GM13976 (cell line): Measurements from ENCODE around the gene SLC16A10.

Experiments used
- DNase-seq: peaks from one replicate; pipeline ENCODE4 v3.0.0; 2012; ENCODE audit warnings: low spot score
- in situ Hi-C: fragments of 300-500 bp; cut with MboI; formaldehyde crosslinking; loops from one replicate; pipeline ENCODE4 v1.12.0; 2022; ENCODE audit warnings: low sequenced_read_pairs, mixed read lengths, inconsistent platforms; ENCODE audit not compliant: unreplicated experiment
- TF ChIP-seq, protein P1 (sequence below): IDR thresholded peaks from 2 replicates; pipeline ENCODE4 v1.5.1; 2012; ENCODE audit warnings: borderline replicate concordance, mild to moderate bottlenecking; ENCODE audit not compliant: insufficient read depth; ENCODE audit errors: extremely low read depth, missing control alignments, control extremely low read depth

Gene SLC16A10

GRCh38 chr6:111101987-111102386 is 14.7 kb downstream of the SLC16A10 start:
- in situ Hi-C loops, result no loop called here

GRCh38 chr6:111105578-111105977 is 18.3 kb downstream of the SLC16A10 start:
- DNase-seq, result no peak
- TF ChIP-seq, protein P1, sequence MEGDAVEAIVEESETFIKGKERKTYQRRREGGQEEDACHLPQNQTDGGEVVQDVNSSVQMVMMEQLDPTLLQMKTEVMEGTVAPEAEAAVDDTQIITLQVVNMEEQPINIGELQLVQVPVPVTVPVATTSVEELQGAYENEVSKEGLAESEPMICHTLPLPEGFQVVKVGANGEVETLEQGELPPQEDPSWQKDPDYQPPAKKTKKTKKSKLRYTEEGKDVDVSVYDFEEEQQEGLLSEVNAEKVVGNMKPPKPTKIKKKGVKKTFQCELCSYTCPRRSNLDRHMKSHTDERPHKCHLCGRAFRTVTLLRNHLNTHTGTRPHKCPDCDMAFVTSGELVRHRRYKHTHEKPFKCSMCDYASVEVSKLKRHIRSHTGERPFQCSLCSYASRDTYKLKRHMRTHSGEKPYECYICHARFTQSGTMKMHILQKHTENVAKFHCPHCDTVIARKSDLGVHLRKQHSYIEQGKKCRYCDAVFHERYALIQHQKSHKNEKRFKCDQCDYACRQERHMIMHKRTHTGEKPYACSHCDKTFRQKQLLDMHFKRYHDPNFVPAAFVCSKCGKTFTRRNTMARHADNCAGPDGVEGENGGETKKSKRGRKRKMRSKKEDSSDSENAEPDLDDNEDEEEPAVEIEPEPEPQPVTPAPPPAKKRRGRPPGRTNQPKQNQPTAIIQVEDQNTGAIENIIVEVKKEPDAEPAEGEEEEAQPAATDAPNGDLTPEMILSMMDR, result no peak
- in situ Hi-C loops, result no loop called here

More at GRCh38 chr6:111101987-111102386, 14.7 kb downstream of the SLC16A10 start:
- TF ChIP-seq, protein P1, result no peak
- no peak for DNase-seq

DNA sequence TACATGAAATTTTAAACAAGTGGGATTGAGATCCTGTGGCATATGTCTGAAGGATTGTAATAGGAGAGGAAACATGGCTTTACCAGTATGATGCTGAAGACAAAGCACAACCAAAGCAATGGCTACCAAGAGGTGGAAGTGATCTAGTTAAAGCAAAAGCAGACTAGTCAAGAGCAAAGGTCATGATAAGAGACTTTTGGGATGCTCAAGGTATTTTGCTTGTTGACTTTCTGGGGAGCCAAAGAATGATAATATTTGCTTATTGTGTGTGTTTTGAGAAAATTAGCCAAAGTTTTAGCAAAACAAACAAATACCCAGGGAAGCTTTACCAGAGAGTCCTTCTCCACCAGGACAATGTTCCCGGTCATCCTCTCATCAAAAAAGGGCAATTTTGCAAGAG is 20.3 kb downstream of the SLC16A10 start:
- in situ Hi-C loops, result no loop called here
- TF ChIP-seq, protein P1, result no peak

GRCh38 chr6:111110036-111110435 is 22.7 kb downstream of the SLC16A10 start:
- TF ChIP-seq, protein P1, result no peak
- in situ Hi-C loops, result no loop called here
- no peak for DNase-seq

More for the DNA sequence above, 20.3 kb downstream of the SLC16A10 start:
- DNase-seq, result no peak

- TF ChIP-seq, protein P1, result no peak
- in situ Hi-C loops, result no loop called here
- no peak for DNase-seq
Measured at GRCh38 chr6:111113336-111114086, 26.2 kb downstream of the SLC16A10 start.

GRCh38 chr6:111114087-111114443 is 26.8 kb downstream of the SLC16A10 start:
- DNase-seq, result no peak
- TF ChIP-seq, protein P1, result no peak
- in situ Hi-C loops, result no loop called here
